Measurements from ENCODE around the gene ZNF644. TPM values are rescaled to one million over a fixed set of nuclear protein-coding genes. Genes with fewer than 3 reads are reported as not detected.

The ZNF644 gene
- total RNA-seq, 1 donor from 2014 or later: 76.5 TPM

GRCh38 chr1:90959352-90960206 lies 62.3 kb downstream of the ZNF644 start:
- H3K27me3 ChIP-seq (ENCODE audit: insufficient read depth, low read length): no peaks in the 10 kb centered on the region
- no peak overlapping the region for H3K4me2 ChIP-seq (ENCODE audit: low read length)
- H3K36me3 ChIP-seq (ENCODE audit: insufficient read depth, low read length): peaks cover 4% of the 10 kb centered on the region
- H3K27ac Mint-ChIP-seq (ENCODE audit: unreplicated experiment): no peak overlapping the region
- no peak overlapping the region for H3K4me3 ChIP-seq (ENCODE audit: insufficient read depth, low read depth, low read length)
- TF ChIP-seq CTCF (IDR thresholded peaks at IDR 0.05; ENCODE audit: insufficient read depth, low read depth, low read length) (no peak), EZH2 (IDR thresholded peaks at IDR 0.05; ENCODE audit: insufficient read depth, low read length) (no peak)
- FAIRE-seq (no peak), DNase-seq (ENCODE audit: low read depth) (peak; percentile 49)
- no peaks in the 10 kb centered on the region for H3K27me3 Mint-ChIP-seq (ENCODE audit: low read depth, unreplicated experiment)
- H2AFZ ChIP-seq (ENCODE audit: low read depth, low read length): no peak overlapping the region
- peaks cover 4% of the 10 kb centered on the region for H3K36me3 Mint-ChIP-seq (ENCODE audit: low read depth, unreplicated experiment)
- peaks cover 34% of the 10 kb centered on the region for H3K4me1 Mint-ChIP-seq (ENCODE audit: low read depth, unreplicated experiment)
- H3K9ac ChIP-seq (ENCODE audit: low read length): no peak overlapping the region
- no peak overlapping the region for H3K27ac ChIP-seq (ENCODE audit: low read depth, low read length)
- H4K20me1 ChIP-seq (ENCODE audit: insufficient read depth, low read length): peaks cover 79% of the 10 kb centered on the region
- no peaks in the 10 kb centered on the region for H3K9me3 ChIP-seq (ENCODE audit: insufficient read depth, low read depth, low read length)
- peaks cover 2% of the 10 kb centered on the region for H3K9me3 Mint-ChIP-seq (ENCODE audit: unreplicated experiment)
- peaks cover 2% of the 10 kb centered on the region for H3K4me1 ChIP-seq (ENCODE audit: insufficient read depth, low read length)
- H3K4me3 Mint-ChIP-seq (ENCODE audit: unreplicated experiment): no peak overlapping the region
- peaks cover 95% of the 10 kb centered on the region for H3K79me2 ChIP-seq (ENCODE audit: insufficient read depth, low read length)

- Histone ChIP-seq H3K36me3 (ENCODE audit: insufficient read depth, low read length) (peaks cover 4% of the 10 kb centered on the region), H4K20me1 (ENCODE audit: insufficient read depth, low read length) (peaks cover 78% of the 10 kb centered on the region), H3K9ac (ENCODE audit: low read length) (no peak overlapping the region), H3K4me3 (ENCODE audit: insufficient read depth, low read depth, low read length) (no peak overlapping the region), H3K9me3 (ENCODE audit: insufficient read depth, low read depth, low read length) (no peaks in the 10 kb centered on the region), H3K4me2 (ENCODE audit: low read length) (no peak overlapping the region), H3K79me2 (ENCODE audit: insufficient read depth, low read length) (peaks cover 98% of the 10 kb centered on the region), H2AFZ (ENCODE audit: low read depth, low read length) (no peak overlapping the region), H3K27me3 (ENCODE audit: insufficient read depth, low read length) (no peaks in the 10 kb centered on the region), H3K4me1 (ENCODE audit: insufficient read depth, low read length) (no peaks in the 10 kb centered on the region), H3K27ac (ENCODE audit: low read depth, low read length) (no peak overlapping the region)
- Mint-ChIP-seq H3K27ac (ENCODE audit: unreplicated experiment) (no peak overlapping the region), H3K27me3 (ENCODE audit: low read depth, unreplicated experiment) (no peaks in the 10 kb centered on the region), H3K36me3 (ENCODE audit: low read depth, unreplicated experiment) (peaks cover 8% of the 10 kb centered on the region), H3K4me3 (ENCODE audit: unreplicated experiment) (no peak overlapping the region), H3K4me1 (ENCODE audit: low read depth, unreplicated experiment) (peaks cover 27% of the 10 kb centered on the region), H3K9me3 (ENCODE audit: unreplicated experiment) (peaks cover 3% of the 10 kb centered on the region)
- no peak for TF ChIP-seq EZH2 (IDR thresholded peaks at IDR 0.05; ENCODE audit: insufficient read depth, low read length)
- FAIRE-seq: peak; percentile 62
- DNase-seq (ENCODE audit: low read depth): no peak
Measured at GRCh38 chr1:90957497-90957896, 64.3 kb downstream of the ZNF644 start.

GRCh38 chr1:90955769-90956168 lies 66.1 kb downstream of the ZNF644 start:
- peaks cover 99% of the 10 kb centered on the region for H3K79me2 ChIP-seq (ENCODE audit: insufficient read depth, low read length)
- no peaks in the 10 kb centered on the region for H3K27me3 ChIP-seq (ENCODE audit: insufficient read depth, low read length)
- no peak for FAIRE-seq
- no peak overlapping the region for H3K9ac ChIP-seq (ENCODE audit: low read length)
- Mint-ChIP-seq H3K36me3 (ENCODE audit: low read depth, unreplicated experiment) (peaks cover 8% of the 10 kb centered on the region), H3K9me3 (ENCODE audit: unreplicated experiment) (peaks cover 3% of the 10 kb centered on the region), H3K27me3 (ENCODE audit: low read depth, unreplicated experiment) (no peaks in the 10 kb centered on the region), H3K27ac (ENCODE audit: unreplicated experiment) (no peak overlapping the region), H3K4me1 (ENCODE audit: low read depth, unreplicated experiment) (peaks cover 30% of the 10 kb centered on the region), H3K4me3 (ENCODE audit: unreplicated experiment) (no peak overlapping the region)
- no peak overlapping the region for H2AFZ ChIP-seq (ENCODE audit: low read depth, low read length)
- no peak for DNase-seq (ENCODE audit: low read depth)
- H3K4me1 ChIP-seq (ENCODE audit: insufficient read depth, low read length): no peaks in the 10 kb centered on the region
- H3K4me2 ChIP-seq (ENCODE audit: low read length): no peak overlapping the region
- H3K4me3 ChIP-seq (ENCODE audit: insufficient read depth, low read depth, low read length): no peak overlapping the region
- H3K36me3 ChIP-seq (ENCODE audit: insufficient read depth, low read length): peaks cover 4% of the 10 kb centered on the region
- peaks cover 93% of the 10 kb centered on the region for H4K20me1 ChIP-seq (ENCODE audit: insufficient read depth, low read length)
- H3K27ac ChIP-seq (ENCODE audit: low read depth, low read length): no peak overlapping the region
- H3K9me3 ChIP-seq (ENCODE audit: insufficient read depth, low read depth, low read length): no peaks in the 10 kb centered on the region
- TF ChIP-seq CTCF (IDR thresholded peaks at IDR 0.05; ENCODE audit: insufficient read depth, low read depth, low read length) (no peak), EZH2 (IDR thresholded peaks at IDR 0.05; ENCODE audit: insufficient read depth, low read length) (no peak)
